Breast epithelium (tissue), 3 donors: Measurements from ENCODE around the gene ABRAXAS1.

Experiments
- CTCF ChIP-seq, 3 donors: fragments of 450-650 bp; IDR thresholded peaks; one replicate each; pipeline ENCODE4 v1.5.1; 2016 to 2017; ENCODE audit warnings: antibody characterized with exemption in 3 of 3, mild to moderate bottlenecking in 3 of 3, moderate library complexity in 3 of 3
- POLR2A ChIP-seq: fragments of 450-650 bp; IDR thresholded peaks from one replicate; pipeline ENCODE4 v1.6.1; 2016; ENCODE audit warnings: antibody characterized with exemption, mild to moderate bottlenecking, moderate library complexity
- POLR2AphosphoS5 ChIP-seq, 3 donors: sonication (generic); formaldehyde crosslinking; IDR thresholded peaks; one replicate each; pipeline ENCODE4 v1.6.1; 2017; ENCODE audit warnings: antibody characterized with exemption in 3 of 3

DNA sequence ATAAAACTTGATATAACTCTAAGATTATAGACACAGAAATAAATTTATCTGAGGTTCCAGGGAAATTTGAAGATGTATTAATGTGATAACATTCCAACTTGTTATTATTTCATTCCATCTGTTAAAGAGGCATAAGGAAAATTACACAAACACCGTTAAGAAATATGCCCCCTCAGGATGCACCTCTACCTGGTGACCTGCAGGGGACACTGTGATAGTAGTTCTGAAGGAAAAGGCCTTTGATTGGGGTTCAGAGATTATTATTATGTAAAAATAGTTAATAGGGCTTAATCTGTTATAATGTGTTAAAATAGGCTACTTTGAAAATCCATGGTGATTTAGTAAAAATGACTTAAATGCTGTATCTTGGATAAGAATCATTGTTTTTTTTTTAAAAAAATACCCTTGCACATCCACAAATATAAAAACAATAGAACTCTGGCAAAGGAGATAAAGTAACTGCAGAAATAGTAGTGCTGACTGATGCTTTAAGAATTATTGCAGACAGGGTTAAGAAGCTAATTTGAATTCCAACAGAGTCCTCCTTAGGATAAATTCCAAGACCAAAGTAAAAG is 6.1 kb upstream of the ABRAXAS1 start:
- TF ChIP-seq CTCF (IDR thresholded peaks at IDR 0.05) (peak in 2 of 3 donors; percentile 32 to 44), POLR2AphosphoS5 (IDR thresholded peaks at IDR 0.05) (no peak), POLR2A (no peak)
